Left renal cortex interstitium (tissue), 4 donors: ENCODE results near the gene XRN1. TPM values are rescaled to one million over a fixed set of nuclear protein-coding genes. Genes with fewer than 3 reads are reported as not detected.
"Not testable (repeated sequence)": the region's sequence is repeated elsewhere in the genome, so short reads cannot be mapped to it uniquely, and the experiment has no call there.

Experiments used
- DNase-seq, 4 donors: peaks; one replicate each; pipeline ENCODE4 v3.0.0-alpha.2; 2013; ENCODE audit warnings: low read depth in 4 of 4, low spot score in 2 of 4, missing footprints in 1 of 4
- polyA plus RNA-seq, 4 donors: library from polyadenylated mRNA; unstranded; fragments of 120-200 nt; gene quantifications; one replicate each; pipeline ENCODE4 v1.2.1, GENCODE V29; 2013; ENCODE audit not compliant: insufficient read length in 4 of 4

XRN1 gene
- polyA plus RNA-seq, 4 donors, result 20.6 to 33.2 (median 25.8) TPM

- no peak for DNase-seq
Observed at GRCh38 chr3:142353571-142353970, 94.3 kb downstream of the XRN1 start.

GRCh38 chr3:142352698-142353097, 95.1 kb downstream of the XRN1 start:
- DNase-seq, result not testable (repeated sequence)

- DNase-seq, result no peak
Observed at GRCh38 chr3:142348460-142348859, 99.4 kb downstream of the XRN1 start.

- DNase-seq, result no peak
Observed at GRCh38 chr3:142337994-142338393, 109.8 kb downstream of the XRN1 start.

GRCh38 chr3:142332390-142332789, 115.4 kb downstream of the XRN1 start:
- no peak for DNase-seq

- DNase-seq, result not testable (repeated sequence)
Observed at GRCh38 chr3:142324275-142324953, 123.4 kb downstream of the XRN1 start.

- DNase-seq, result no peak
Observed at GRCh38 chr3:142319912-142320311, 127.9 kb downstream of the XRN1 start.

- no peak for DNase-seq
Observed at GRCh38 chr3:142319094-142319493, 128.7 kb downstream of the XRN1 start.

GRCh38 chr3:142318331-142318730, 129.5 kb downstream of the XRN1 start:
- DNase-seq, result no peak

- not testable (repeated sequence) for DNase-seq
Observed at GRCh38 chr3:142315978-142316388, 131.9 kb downstream of the XRN1 start.

- DNase-seq, result no peak
Observed at GRCh38 chr3:142315083-142315482, 132.8 kb downstream of the XRN1 start.

- DNase-seq, result no peak
Observed at GRCh38 chr3:142310439-142310838, 137.4 kb downstream of the XRN1 start.

- DNase-seq, result not testable (repeated sequence)
Observed at GRCh38 chr3:142302847-142303246, 145.0 kb downstream of the XRN1 start.

GRCh38 chr3:142298626-142299025, 149.2 kb downstream of the XRN1 start:
- DNase-seq, result no peak

GRCh38 chr3:142296507-142296906, 151.3 kb downstream of the XRN1 start:
- DNase-seq, result no peak

GRCh38 chr3:142287866-142288638, 159.8 kb downstream of the XRN1 start:
- no peak for DNase-seq

- DNase-seq, result peak in 1 of 4 donors; percentile 11
Observed at GRCh38 chr3:142285083-142285517, 162.7 kb downstream of the XRN1 start.

GRCh38 chr3:142282503-142282902, 165.3 kb downstream of the XRN1 start:
- DNase-seq, result no peak

GRCh38 chr3:142281474-142281873, 166.4 kb downstream of the XRN1 start:
- DNase-seq, result no peak

- peak in 3 of 4 donors; percentile 46 to 61 (median 53) for DNase-seq
Observed at GRCh38 chr3:142279965-142280590, 167.8 kb downstream of the XRN1 start.

- DNase-seq, result no peak
Observed at GRCh38 chr3:142278451-142278850, 169.4 kb downstream of the XRN1 start.
